IPS DF 6.9 (cell line): ENCODE measurements around the gene NCOA3.
"Not testable (repeated sequence)": the region's sequence is repeated elsewhere in the genome, so short reads cannot be mapped to it uniquely, and the experiment has no call there.

Source experiments
- DNase-seq: peaks from one replicate; pipeline ENCODE4 v3.0.0-alpha.2; 2013; ENCODE audit warnings: low read depth, low spot score
- H3K27ac ChIP-seq: one replicate; pipeline ENCODE4 v1.5.1; 2013; ENCODE audit warnings: low read length, control low read depth
- H3K27me3 ChIP-seq: 2 replicates; pipeline ENCODE4 v1.6.1; 2013; ENCODE audit warnings: mild to moderate bottlenecking, low read length; ENCODE audit not compliant: control insufficient read depth, insufficient read depth
- H3K36me3 ChIP-seq: 2 replicates; pipeline ENCODE4 v1.6.1; 2013; ENCODE audit warnings: low read length; ENCODE audit not compliant: control insufficient read depth, insufficient read depth
- H3K4me1 ChIP-seq: 2 replicates; pipeline ENCODE4 v1.6.1; 2013; ENCODE audit warnings: low read length; ENCODE audit not compliant: control insufficient read depth, insufficient read depth
- H3K4me3 ChIP-seq: 2 replicates; pipeline ENCODE4 v1.5.1; 2013; ENCODE audit warnings: mild to moderate bottlenecking, low read length
- H3K9me3 ChIP-seq: 2 replicates; pipeline ENCODE4 v1.6.1; 2013; ENCODE audit warnings: low read length, inconsistent platforms; ENCODE audit not compliant: control insufficient read depth, insufficient read depth
- WGBS: extraction: QIAGEN DNeasy Blood & Tissue Kit; methylation state at CpG from one replicate; pipeline ENCODE4 v1.1.7; 2013; ENCODE audit warnings: mixed read lengths, missing lambda C conversion rate; ENCODE audit not compliant: insufficient read length, insufficient coverage; 5-methylcytosine and 5-hydroxymethylcytosine counted together

The NCOA3 gene

GRCh38 chr20:47459344-47460073 lies 42.2 kb upstream of the NCOA3 start:
- Histone ChIP-seq H3K27me3 (no peaks in the 10 kb centered on the region), H3K9me3 (no peaks in the 10 kb centered on the region), H3K27ac (no peak overlapping the region), H3K36me3 (no peaks in the 10 kb centered on the region), H3K4me3 (no peak overlapping the region), H3K4me1 (no peaks in the 10 kb centered on the region)
- no peak for DNase-seq
- WGBS = no CpG with 5 or more reads among the region's 9 CpGs

GRCh38 chr20:47460761-47461112 lies 41.0 kb upstream of the NCOA3 start:
- DNase-seq, H3K27ac ChIP-seq, H3K36me3 ChIP-seq, H3K9me3 ChIP-seq, H3K27me3 ChIP-seq, H3K4me3 ChIP-seq, H3K4me1 ChIP-seq: not testable (repeated sequence)
- no CpG with 5 or more reads among the region's 6 CpGs for WGBS

- no peak overlapping the region for H3K4me3 ChIP-seq
- no CpG with 5 or more reads among the region's 5 CpGs for WGBS
- no peak for DNase-seq
- no peak overlapping the region for H3K27ac ChIP-seq
- no peaks in the 10 kb centered on the region for H3K9me3 ChIP-seq
- H3K36me3 ChIP-seq = no peaks in the 10 kb centered on the region
- no peaks in the 10 kb centered on the region for H3K27me3 ChIP-seq
- no peaks in the 10 kb centered on the region for H3K4me1 ChIP-seq
These were observed 40.5 kb upstream of the NCOA3 start for GRCh38 chr20:47461120-47461685.

- no CpG with 5 or more reads among the region's 5 CpGs for WGBS
- DNase-seq, H3K4me3 ChIP-seq, H3K36me3 ChIP-seq, H3K27ac ChIP-seq, H3K27me3 ChIP-seq, H3K4me1 ChIP-seq, H3K9me3 ChIP-seq: not testable (repeated sequence)
These were observed 39.8 kb upstream of the NCOA3 start for GRCh38 chr20:47461906-47462305.

- no peak overlapping the region for H3K27ac ChIP-seq
- no peaks in the 10 kb centered on the region for H3K36me3 ChIP-seq
- no peaks in the 10 kb centered on the region for H3K4me1 ChIP-seq
- no peak for DNase-seq
- H3K27me3 ChIP-seq = no peaks in the 10 kb centered on the region
- no CpG with 5 or more reads among the region's 11 CpGs for WGBS
- no peaks in the 10 kb centered on the region for H3K9me3 ChIP-seq
- no peak overlapping the region for H3K4me3 ChIP-seq
These were observed 37.1 kb upstream of the NCOA3 start for GRCh38 chr20:47464380-47465101.

DNA sequence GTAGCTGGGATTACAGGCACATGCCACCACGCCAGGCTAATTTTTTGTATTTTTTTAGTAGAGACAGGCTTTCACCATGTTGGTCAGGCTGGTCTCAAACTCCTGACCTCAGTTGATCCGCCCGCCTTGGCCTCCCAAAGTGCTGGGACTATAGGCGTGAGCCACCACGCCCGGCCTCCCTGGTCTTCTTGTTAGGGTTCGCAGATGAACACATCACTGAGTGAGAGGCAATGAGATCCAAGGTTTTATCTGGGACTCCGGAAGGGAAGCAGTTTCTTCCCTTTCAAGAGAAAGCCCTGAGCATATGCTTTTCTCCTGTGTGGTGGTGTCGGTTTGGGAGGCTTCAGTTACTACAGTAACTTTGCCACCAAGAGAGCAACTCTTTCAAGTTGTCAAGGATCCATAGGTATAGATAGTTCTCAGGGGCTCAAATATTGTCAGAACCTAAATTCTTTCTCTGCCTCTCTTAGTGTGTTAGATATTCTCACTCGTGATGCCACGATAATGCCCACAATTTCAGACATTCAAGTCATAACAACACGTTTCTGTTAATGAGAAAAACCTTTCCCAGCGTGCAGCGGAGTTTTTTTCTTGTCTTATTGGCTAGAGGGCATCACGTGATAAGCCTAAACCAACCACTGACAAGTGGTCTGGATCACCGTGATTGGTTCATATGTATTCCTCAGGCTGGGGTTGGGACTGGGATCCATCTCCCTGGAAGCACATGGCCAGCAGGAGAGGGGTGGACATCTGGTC lies 36.2 kb upstream of the NCOA3 start:
- no CpG with 5 or more reads among the region's 16 CpGs for WGBS
- Histone ChIP-seq H3K36me3 (no peaks in the 10 kb centered on the region), H3K27ac (no peak overlapping the region)

GRCh38 chr20:47466213-47466612 lies 35.5 kb upstream of the NCOA3 start:
- no CpG with 5 or more reads among the region's 2 CpGs for WGBS
- H3K27me3 ChIP-seq = no peaks in the 10 kb centered on the region
- H3K9me3 ChIP-seq = no peaks in the 10 kb centered on the region
- no peaks in the 10 kb centered on the region for H3K4me1 ChIP-seq
- no peak for DNase-seq
- no peak overlapping the region for H3K4me3 ChIP-seq
- H3K36me3 ChIP-seq = no peaks in the 10 kb centered on the region
- H3K27ac ChIP-seq = no peak overlapping the region

More for the DNA sequence above, 36.2 kb upstream of the NCOA3 start:
- no peaks in the 10 kb centered on the region for H3K4me1 ChIP-seq
- H3K4me3 ChIP-seq = no peak overlapping the region
- H3K9me3 ChIP-seq = no peaks in the 10 kb centered on the region
- DNase-seq = no peak
- no peaks in the 10 kb centered on the region for H3K27me3 ChIP-seq

- no peak for DNase-seq
- Histone ChIP-seq H3K9me3 (no peaks in the 10 kb centered on the region), H3K36me3 (no peaks in the 10 kb centered on the region), H3K4me3 (no peak overlapping the region), H3K27ac (no peak overlapping the region), H3K4me1 (no peaks in the 10 kb centered on the region), H3K27me3 (no peaks in the 10 kb centered on the region)
- no CpG with 5 or more reads among the region's 15 CpGs for WGBS
These were observed 34.8 kb upstream of the NCOA3 start for GRCh38 chr20:47466704-47467459.

DNA sequence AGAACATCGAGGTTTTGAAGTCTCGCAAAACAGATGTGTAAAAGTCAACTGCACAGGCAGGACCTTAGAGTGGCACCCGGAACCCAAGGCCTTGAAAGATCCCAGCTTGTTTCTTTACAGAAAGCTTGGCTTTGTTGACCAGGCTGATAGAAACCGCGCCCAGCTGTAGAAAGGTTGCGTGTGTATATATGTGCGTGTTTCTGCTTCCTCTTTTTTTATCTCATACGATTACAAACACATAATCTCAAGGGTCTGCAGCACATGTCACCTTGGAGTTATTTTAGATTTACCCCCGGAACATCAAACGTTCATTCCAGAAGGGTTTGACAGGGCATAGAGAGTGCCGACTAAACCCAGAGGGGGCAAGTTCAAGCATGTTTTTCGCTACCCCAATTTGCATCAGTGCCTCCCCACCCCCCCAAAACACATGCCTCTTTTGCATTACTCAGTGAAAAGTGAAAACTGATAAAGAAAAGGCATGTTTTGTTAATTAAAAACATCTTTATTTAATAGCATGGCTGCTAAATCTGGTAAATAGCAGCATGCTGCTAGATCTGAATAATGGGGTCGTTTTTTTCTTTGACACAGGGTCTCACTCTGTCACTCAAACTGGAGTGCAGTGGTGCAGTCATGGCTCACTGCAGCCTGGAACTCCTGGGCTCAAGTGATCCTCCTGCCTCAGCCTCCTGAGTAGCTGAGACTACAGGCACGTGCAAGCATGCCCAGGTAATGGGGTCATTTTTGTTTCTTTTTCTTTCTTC lies 33.2 kb upstream of the NCOA3 start:
- Histone ChIP-seq H3K9me3 (no peaks in the 10 kb centered on the region), H3K4me1 (no peaks in the 10 kb centered on the region), H3K36me3 (no peaks in the 10 kb centered on the region), H3K27me3 (no peaks in the 10 kb centered on the region), H3K27ac (no peak overlapping the region), H3K4me3 (no peak overlapping the region)
- DNase-seq = no peak
- WGBS = no CpG with 5 or more reads among the region's 14 CpGs
